Endothelial cell of umbilical vein (primary cell): ENCODE measurements around the gene ELOVL6. TPM values are rescaled to one million over a fixed set of nuclear protein-coding genes. Genes with fewer than 3 reads are reported as not detected.

ENCODE experiments used
- BruUV-seq: library from RNA; stranded (reverse); fragments of 400-500 nt; replicated peaks from 2 replicates; lab custom pipeline; 2021; lab: Mats Ljungman, UMichigan
- CTCF ChIA-PET: fragments of 300-600, 350-600 bp; sonication (Branson Sonifier 250); formaldehyde crosslinking; loops from one replicate; lab custom pipeline; 2021; ENCODE audit warnings: antibody characterized with exemption, inconsistent platforms; lab: Charles Lee
- POLR2A ChIA-PET: fragments of 300-600, 350-600 bp; sonication (Branson Sonifier 250); formaldehyde crosslinking; loops from one replicate; lab custom pipeline; 2021; ENCODE audit warnings: antibody characterized with exemption, inconsistent platforms; lab: Charles Lee
- DNase-seq: peaks from one replicate; pipeline ENCODE4 v3.0.0-alpha.2; 2011; ENCODE audit warnings: low read depth, low spot score
- FAIRE-seq: peaks from 2 replicates; lab custom pipeline; 2011; peaks lifted over from hg19 to GRCh38; lab: Jason Lieb, UNC
- H2AFZ ChIP-seq: 2 replicates; pipeline ENCODE4 v1.6.0; 2012; ENCODE audit warnings: low read depth, low read length, control low read depth, inconsistent platforms
- H3K27ac ChIP-seq: 2 replicates; pipeline ENCODE4 v1.5.1; 2011; ENCODE audit warnings: low read depth, mild to moderate bottlenecking, control low read depth, low read length, moderate library complexity; ENCODE audit not compliant: insufficient read depth
- H3K27me3 ChIP-seq, 2 experiments: 2 replicates each; pipeline versions ENCODE4 v1.6.0 to v1.6.1; 2011; ENCODE audit warnings: low read length in 2 of 2, mixed read lengths in 1 of 2; ENCODE audit not compliant: control insufficient read depth in 2 of 2, insufficient read depth in 2 of 2
- H3K36me3 ChIP-seq, 2 experiments: 2 replicates in 1 of 2; 3 replicates in 1 of 2; pipeline ENCODE4 v1.5.1; 2011; ENCODE audit warnings: low read length in 2 of 2, mild to moderate bottlenecking in 1 of 2, moderate library complexity in 1 of 2; ENCODE audit not compliant: control insufficient read depth in 2 of 2, insufficient read depth in 2 of 2; ENCODE audit errors: extremely low read depth in 1 of 2
- H3K4me1 ChIP-seq: 3 replicates; pipeline ENCODE4 v1.5.1; 2011; ENCODE audit warnings: mild to moderate bottlenecking, low read length; ENCODE audit not compliant: control insufficient read depth, insufficient read depth; ENCODE audit errors: extremely low read depth
- H3K4me2 ChIP-seq: 2 replicates; pipeline ENCODE4 v1.6.1; 2011; ENCODE audit warnings: low read length, control low read depth, mixed read lengths; ENCODE audit not compliant: insufficient read depth
- H3K4me3 ChIP-seq, 3 experiments: fragments of 200-600 bp in 1 of 3; sonication (generic), shearing (Covaris generic) in 1 of 3; replicated peaks in 1 of 3; 2 replicates each; pipeline ENCODE4 v1.5.1; 2011 to 2016; ENCODE audit warnings: control low read depth in 3 of 3, low read length in 3 of 3, mild to moderate bottlenecking in 2 of 3, inconsistent platforms in 1 of 3, low read depth in 1 of 3, moderate library complexity in 1 of 3; ENCODE audit not compliant: insufficient read depth in 1 of 3
- H3K79me2 ChIP-seq: 2 replicates; pipeline ENCODE4 v1.6.0; 2012; ENCODE audit warnings: low read length, inconsistent platforms; ENCODE audit not compliant: control insufficient read depth, insufficient read depth
- H3K9ac ChIP-seq: replicated peaks from 2 replicates; pipeline ENCODE3; 2011; ENCODE audit warnings: low read length, control low read depth; ENCODE audit not compliant: insufficient read depth; ENCODE audit errors: extremely low read depth
- H3K9me1 ChIP-seq: replicated peaks from 3 replicates; pipeline ENCODE4 v1.6.0; 2011; ENCODE audit warnings: mild to moderate bottlenecking, low read length; ENCODE audit not compliant: control insufficient read depth, insufficient read depth; ENCODE audit errors: extremely low read depth
- H3K9me3 ChIP-seq: replicated peaks from 2 replicates; pipeline ENCODE4 v1.5.1; 2012; ENCODE audit warnings: low read length, inconsistent platforms; ENCODE audit not compliant: control insufficient read depth, insufficient read depth
- H4K20me1 ChIP-seq: replicated peaks from 2 replicates; pipeline ENCODE3; 2011; ENCODE audit warnings: mild to moderate bottlenecking, low read length; ENCODE audit not compliant: control insufficient read depth, insufficient read depth; ENCODE audit errors: extremely low read depth
- EZH2 ChIP-seq: IDR thresholded peaks from 2 replicates; pipeline ENCODE4 v1.6.1; 2012; ENCODE audit warnings: borderline replicate concordance, low read depth, mild to moderate bottlenecking, moderate library complexity, low read length, inconsistent platforms; ENCODE audit not compliant: severe bottlenecking
- FOS ChIP-seq: IDR thresholded peaks from 2 replicates; pipeline ENCODE4 v1.6.1; 2011; ENCODE audit warnings: mild to moderate bottlenecking, low read length, moderate library complexity, borderline replicate concordance; ENCODE audit not compliant: insufficient read depth
- GATA2 ChIP-seq: IDR thresholded peaks from 2 replicates; pipeline ENCODE4 v1.7.0; 2011; ENCODE audit warnings: low read depth, mild to moderate bottlenecking, moderate library complexity, mixed read lengths, low read length; ENCODE audit not compliant: insufficient read length, insufficient read depth
- JUN ChIP-seq: IDR thresholded peaks from 2 replicates; pipeline ENCODE4 v1.6.1; 2011; ENCODE audit warnings: borderline replicate concordance, low read depth; ENCODE audit not compliant: insufficient read length, insufficient read depth
- MYC ChIP-seq: IDR thresholded peaks from one replicate; pipeline ENCODE4 v1.6.1; 2011; ENCODE audit warnings: mild to moderate bottlenecking, low read depth, low read length
- POLR2A ChIP-seq: IDR thresholded peaks from 2 replicates; pipeline ENCODE4 v1.6.1; 2012; ENCODE audit warnings: low read depth, mild to moderate bottlenecking, control low read depth, low read length
- POLR2AphosphoS5 ChIP-seq: IDR thresholded peaks from 2 replicates; pipeline ENCODE4 v1.6.1; 2012; ENCODE audit warnings: low read depth, mild to moderate bottlenecking, control low read depth, low read length, moderate library complexity; ENCODE audit not compliant: insufficient read depth
- dilution Hi-C: fragments of 300-500 bp; cut with MboI; formaldehyde crosslinking; loops from one replicate; pipeline ENCODE4 v1.15.0; 2019; ENCODE audit warnings: low sequenced_read_pairs; ENCODE audit not compliant: extremely low pct_ligation_motif_present
- intact Hi-C: fragments of 100-400 bp; cut with micrococcal nuclease; formaldehyde crosslinking; loops from one replicate; pipeline ENCODE4 v1.10.0; 2022
- polyA plus RNA-seq, 4 experiments: library from polyadenylated mRNA; depleted of rRNA in 3 of 4; stranded (reverse) in 3 of 4; unstranded in 1 of 4; fragments of >200 nt; gene quantifications; 2 replicates each; pipeline versions ENCODE4 v1.2.1 to v1.2.3, GENCODE V29; 2011 to 2012; ENCODE audit warnings: missing spikeins in 1 of 4
- total RNA-seq: library from RNA; stranded (reverse); gene quantifications from 2 replicates; pipeline ENCODE4 v1.2.3, GENCODE V29; 2021
- TF ChIP-seq, protein P1 (sequence below), 2 donors: IDR thresholded peaks; 1 replicate in 1 of 2; 2 replicates in 1 of 2; pipeline ENCODE4 v1.5.1; 2011; ENCODE audit warnings: low read length in 2 of 2, mild to moderate bottlenecking in 2 of 2, moderate library complexity in 2 of 2, control low read depth in 1 of 2, inconsistent platforms in 1 of 2, low read depth in 1 of 2; ENCODE audit not compliant: insufficient read depth in 1 of 2; ENCODE audit errors: extremely low read depth in 1 of 2
- TF ChIP-seq, protein P2 (sequence below): IDR thresholded peaks from 2 replicates; pipeline ENCODE4 v1.6.1; 2011; ENCODE audit not compliant: insufficient read depth, insufficient read length

The ELOVL6 gene
- total and polyA plus RNA-seq, 2 donors (not counting 3 experiments of a cell fraction or from before 2014, with no cell fraction given), result 6.4 to 26.1 TPM

DNA sequence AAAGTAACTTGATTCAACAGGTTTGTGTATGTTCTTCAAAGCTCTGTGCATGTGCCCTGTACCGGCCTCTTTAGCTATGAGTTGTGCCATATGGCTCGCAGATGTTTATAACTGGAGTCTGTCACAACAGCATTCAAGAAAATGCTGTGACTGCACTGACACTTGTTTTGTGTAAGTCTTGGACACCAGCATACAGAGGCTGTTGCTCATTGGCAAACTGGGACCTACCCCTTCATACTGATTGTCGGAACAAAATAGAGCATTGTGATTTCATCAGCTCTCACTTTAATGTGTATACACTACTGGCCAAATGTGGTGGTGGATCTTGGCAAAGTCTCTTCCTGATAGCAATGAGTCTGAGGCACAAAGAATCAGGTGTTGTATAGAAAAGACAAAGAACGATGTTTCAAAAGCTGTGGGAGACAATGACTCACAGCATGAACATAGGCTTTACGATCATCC is 151.8 kb downstream of the ELOVL6 start:
- Histone ChIP-seq H3K9ac (no peak overlapping the region), H3K27ac (no peak overlapping the region), H3K4me3 (no peak overlapping the region), H3K36me3 (no peaks in the 10 kb centered on the region), H3K79me2 (no peaks in the 10 kb centered on the region), H4K20me1 (no peaks in the 10 kb centered on the region), H2AFZ (no peak overlapping the region), H3K9me3 (no peaks in the 10 kb centered on the region), H3K9me1 (no peaks in the 10 kb centered on the region), H3K4me2 (no peak overlapping the region), H3K27me3 (no peaks in the 10 kb centered on the region), H3K4me1 (no peaks in the 10 kb centered on the region)
- POLR2A ChIA-PET, result no interaction called here
- TF ChIP-seq GATA2 (no peak), POLR2A (no peak), POLR2AphosphoS5 (no peak), MYC (no peak), EZH2 (no peak), FOS (no peak), JUN (no peak)
- TF ChIP-seq, protein P1, sequence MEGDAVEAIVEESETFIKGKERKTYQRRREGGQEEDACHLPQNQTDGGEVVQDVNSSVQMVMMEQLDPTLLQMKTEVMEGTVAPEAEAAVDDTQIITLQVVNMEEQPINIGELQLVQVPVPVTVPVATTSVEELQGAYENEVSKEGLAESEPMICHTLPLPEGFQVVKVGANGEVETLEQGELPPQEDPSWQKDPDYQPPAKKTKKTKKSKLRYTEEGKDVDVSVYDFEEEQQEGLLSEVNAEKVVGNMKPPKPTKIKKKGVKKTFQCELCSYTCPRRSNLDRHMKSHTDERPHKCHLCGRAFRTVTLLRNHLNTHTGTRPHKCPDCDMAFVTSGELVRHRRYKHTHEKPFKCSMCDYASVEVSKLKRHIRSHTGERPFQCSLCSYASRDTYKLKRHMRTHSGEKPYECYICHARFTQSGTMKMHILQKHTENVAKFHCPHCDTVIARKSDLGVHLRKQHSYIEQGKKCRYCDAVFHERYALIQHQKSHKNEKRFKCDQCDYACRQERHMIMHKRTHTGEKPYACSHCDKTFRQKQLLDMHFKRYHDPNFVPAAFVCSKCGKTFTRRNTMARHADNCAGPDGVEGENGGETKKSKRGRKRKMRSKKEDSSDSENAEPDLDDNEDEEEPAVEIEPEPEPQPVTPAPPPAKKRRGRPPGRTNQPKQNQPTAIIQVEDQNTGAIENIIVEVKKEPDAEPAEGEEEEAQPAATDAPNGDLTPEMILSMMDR (IDR thresholded peaks at IDR 0.05; ENCODE audit: extremely low read depth in 1 of 2, insufficient read depth in 1 of 2, low read depth in 1 of 2, low read length in 2 of 2), result no peak
- TF ChIP-seq, protein P2, sequence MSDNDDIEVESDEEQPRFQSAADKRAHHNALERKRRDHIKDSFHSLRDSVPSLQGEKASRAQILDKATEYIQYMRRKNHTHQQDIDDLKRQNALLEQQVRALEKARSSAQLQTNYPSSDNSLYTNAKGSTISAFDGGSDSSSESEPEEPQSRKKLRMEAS, result no peak
- dilution Hi-C loops (no loop called here), intact Hi-C loops (no loop called here)
- FAIRE-seq (no peak), DNase-seq (no peak)
- CTCF ChIA-PET, result interaction anchor here (1.2 kb wide), 1 partner anchor 462 kb away, joined by 3 read pairs; no protein-coding TSS in a partner anchor
- BruUV-seq, result no TSS peak
